GM12878 (cell line): Measurements from ENCODE around the gene MPC1L.

ENCODE experiments used
- FOXM1 ChIP-seq: IDR thresholded peaks from 2 replicates; pipeline ENCODE4 v1.6.1; 2012; ENCODE audit warnings: low read depth, mild to moderate bottlenecking, inconsistent platforms, low read length, moderate library complexity
- POLR2AphosphoS5 ChIP-seq: IDR thresholded peaks from 2 replicates; pipeline ENCODE4 v1.6.1; 2011; ENCODE audit warnings: mild to moderate bottlenecking, low read length, inconsistent platforms
- TF ChIP-seq, protein P1 (sequence below), 3 experiments: IDR thresholded peaks in 2 of 3; conservative IDR thresholded peaks in 1 of 3; 2 replicates each; pipeline ENCODE4 v1.5.1; 2011; ENCODE audit warnings: low read depth in 3 of 3, low read length in 3 of 3, mild to moderate bottlenecking in 3 of 3, control low read depth in 2 of 3, moderate library complexity in 2 of 3, inconsistent platforms in 1 of 3, mixed read lengths in 1 of 3; ENCODE audit not compliant: control insufficient read depth in 2 of 3, insufficient read depth in 1 of 3; ENCODE audit errors: extremely low read depth in 1 of 3

DNA sequence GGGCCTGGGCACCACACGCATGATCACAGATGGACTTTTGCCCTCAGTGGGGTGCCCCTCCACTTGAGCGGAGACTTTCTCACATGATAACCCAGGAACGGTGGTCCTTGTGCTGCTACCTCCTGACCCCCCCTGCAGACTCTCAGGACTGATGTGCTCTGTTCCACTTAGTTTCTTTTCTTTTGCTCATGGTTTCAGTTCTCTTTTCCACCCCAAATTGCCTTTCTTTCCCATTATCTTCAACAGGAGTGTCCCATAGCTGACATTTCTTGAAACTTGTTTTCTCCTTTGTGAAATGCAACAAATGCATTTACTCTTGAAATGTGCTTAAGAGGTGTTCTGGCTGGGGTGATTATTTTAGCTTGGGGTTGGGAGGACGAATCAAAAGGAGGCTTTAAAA, 9.0 kb downstream of the MPC1L start:
- TF ChIP-seq, protein P1, sequence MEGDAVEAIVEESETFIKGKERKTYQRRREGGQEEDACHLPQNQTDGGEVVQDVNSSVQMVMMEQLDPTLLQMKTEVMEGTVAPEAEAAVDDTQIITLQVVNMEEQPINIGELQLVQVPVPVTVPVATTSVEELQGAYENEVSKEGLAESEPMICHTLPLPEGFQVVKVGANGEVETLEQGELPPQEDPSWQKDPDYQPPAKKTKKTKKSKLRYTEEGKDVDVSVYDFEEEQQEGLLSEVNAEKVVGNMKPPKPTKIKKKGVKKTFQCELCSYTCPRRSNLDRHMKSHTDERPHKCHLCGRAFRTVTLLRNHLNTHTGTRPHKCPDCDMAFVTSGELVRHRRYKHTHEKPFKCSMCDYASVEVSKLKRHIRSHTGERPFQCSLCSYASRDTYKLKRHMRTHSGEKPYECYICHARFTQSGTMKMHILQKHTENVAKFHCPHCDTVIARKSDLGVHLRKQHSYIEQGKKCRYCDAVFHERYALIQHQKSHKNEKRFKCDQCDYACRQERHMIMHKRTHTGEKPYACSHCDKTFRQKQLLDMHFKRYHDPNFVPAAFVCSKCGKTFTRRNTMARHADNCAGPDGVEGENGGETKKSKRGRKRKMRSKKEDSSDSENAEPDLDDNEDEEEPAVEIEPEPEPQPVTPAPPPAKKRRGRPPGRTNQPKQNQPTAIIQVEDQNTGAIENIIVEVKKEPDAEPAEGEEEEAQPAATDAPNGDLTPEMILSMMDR (IDR thresholded peaks at IDR 0.05 in 2 of 3, conservative IDR thresholded peaks at IDR 0.05 in 1 of 3; ENCODE audit: control insufficient read depth in 2 of 3, extremely low read depth in 1 of 3, insufficient read depth in 1 of 3, low read depth in 3 of 3, low read length in 3 of 3): no peak
- TF ChIP-seq FOXM1 (no peak), POLR2AphosphoS5 (no peak)
